H9 (cell line): Measurements from ENCODE around the gene CNR1. TPM values are rescaled to one million over a fixed set of nuclear protein-coding genes. Genes with fewer than 3 reads are reported as not detected.

Experiments
- DNase-seq: peaks from one replicate; pipeline ENCODE4 v3.0.0-alpha.2; 2017
- H2AFZ ChIP-seq: one replicate; pipeline ENCODE4 v1.6.1; 2013; ENCODE audit warnings: mild to moderate bottlenecking, low read length, control low read depth, moderate library complexity
- H2AK5ac ChIP-seq: 2 replicates; pipeline ENCODE4 v1.6.1; 2013; ENCODE audit warnings: low read length, control low read depth, mixed read lengths; ENCODE audit not compliant: insufficient read length
- H2BK120ac ChIP-seq: one replicate; pipeline ENCODE4 v1.6.1; 2013; ENCODE audit warnings: low read depth, mild to moderate bottlenecking, low read length, control low read depth, inconsistent platforms; ENCODE audit not compliant: poor library complexity, severe bottlenecking
- H2BK12ac ChIP-seq: 2 replicates; pipeline ENCODE4 v1.6.1; 2013; ENCODE audit warnings: low read length, control low read depth, mixed read lengths, low read depth; ENCODE audit not compliant: insufficient read length
- H2BK15ac ChIP-seq: 2 replicates; pipeline ENCODE4 v1.6.1; 2013; ENCODE audit warnings: low read depth, low read length, control low read depth
- H2BK20ac ChIP-seq: one replicate; pipeline ENCODE4 v1.6.1; 2013; ENCODE audit warnings: low read depth, mild to moderate bottlenecking, low read length, control low read depth, inconsistent platforms; ENCODE audit not compliant: poor library complexity, severe bottlenecking
- H2BK5ac ChIP-seq: 2 replicates; pipeline ENCODE4 v1.6.1; 2013; ENCODE audit warnings: low read length, control low read depth, mixed read lengths; ENCODE audit not compliant: insufficient read length
- H3K14ac ChIP-seq: 2 replicates; pipeline ENCODE4 v1.6.1; 2013; ENCODE audit warnings: low read length, control low read depth; ENCODE audit not compliant: insufficient read depth
- H3K18ac ChIP-seq: 2 replicates; pipeline ENCODE4 v1.6.1; 2013; ENCODE audit warnings: low read depth, mild to moderate bottlenecking, mixed read lengths, low read length, control low read depth; ENCODE audit not compliant: insufficient read length
- H3K23ac ChIP-seq: 2 replicates; pipeline ENCODE4 v1.6.1; 2013; ENCODE audit warnings: low read length, control low read depth, mixed read lengths, low read depth; ENCODE audit not compliant: insufficient read length
- H3K23me2 ChIP-seq: 2 replicates; pipeline ENCODE4 v1.6.1; 2013; ENCODE audit warnings: low read depth, mild to moderate bottlenecking, mixed read lengths, low read length, control low read depth; ENCODE audit not compliant: insufficient read length, poor library complexity, severe bottlenecking
- H3K27ac ChIP-seq: 2 replicates; pipeline ENCODE4 v1.5.1; 2013; ENCODE audit warnings: low read length, control low read depth, mixed read lengths, low read depth; ENCODE audit not compliant: insufficient read length
- H3K27me3 ChIP-seq: 2 replicates; pipeline ENCODE4 v1.6.1; 2013; ENCODE audit warnings: low read length, control low read depth, inconsistent platforms; ENCODE audit not compliant: insufficient read depth
- H3K4ac ChIP-seq: 2 replicates; pipeline ENCODE4 v1.6.1; 2013; ENCODE audit warnings: low read depth, mild to moderate bottlenecking, control low read depth, inconsistent platforms, low read length, moderate library complexity
- H3K4me1 ChIP-seq: 2 replicates; pipeline ENCODE4 v1.6.1; 2013; ENCODE audit warnings: low read length, control low read depth, inconsistent platforms; ENCODE audit not compliant: insufficient read depth
- H3K4me2 ChIP-seq: 2 replicates; pipeline ENCODE4 v1.6.1; 2013; ENCODE audit warnings: low read length, control low read depth, mixed read lengths; ENCODE audit not compliant: insufficient read length, insufficient read depth
- H3K56ac ChIP-seq: 2 replicates; pipeline ENCODE4 v1.6.1; 2013; ENCODE audit warnings: low read depth, mild to moderate bottlenecking, mixed read lengths, low read length, control low read depth; ENCODE audit not compliant: insufficient read length
- H3K79me1 ChIP-seq: 2 replicates; pipeline ENCODE4 v1.6.1; 2013; ENCODE audit warnings: low read depth, mild to moderate bottlenecking, moderate library complexity, low read length, control low read depth, inconsistent platforms; ENCODE audit not compliant: insufficient read depth, poor library complexity, severe bottlenecking
- H3K79me2 ChIP-seq: 2 replicates; pipeline ENCODE4 v1.6.1; 2013; ENCODE audit warnings: low read length, control low read depth, inconsistent platforms; ENCODE audit not compliant: insufficient read depth
- H3K9ac ChIP-seq: 2 replicates; pipeline ENCODE4 v1.6.1; 2013; ENCODE audit warnings: low read length, control low read depth, mixed read lengths; ENCODE audit not compliant: insufficient read length; ENCODE audit errors: extremely low read depth
- H3K9me3 ChIP-seq: one replicate; pipeline ENCODE4 v1.6.1; 2013; ENCODE audit warnings: low read depth, low read length, inconsistent platforms; ENCODE audit not compliant: control insufficient read depth
- H3T11ph ChIP-seq: one replicate; pipeline ENCODE4 v1.6.1; 2013; ENCODE audit warnings: mild to moderate bottlenecking, low read length, control low read depth, inconsistent platforms
- H4K20me1 ChIP-seq: one replicate; pipeline ENCODE4 v1.6.1; 2013; ENCODE audit not compliant: control insufficient read depth, insufficient read length, insufficient read depth
- H4K5ac ChIP-seq: 2 replicates; pipeline ENCODE4 v1.6.1; 2013; ENCODE audit warnings: low read depth, mild to moderate bottlenecking, mixed read lengths, low read length, control low read depth; ENCODE audit not compliant: insufficient read length
- H4K8ac ChIP-seq: replicated peaks from 2 replicates; pipeline ENCODE4 v1.6.1; 2013; ENCODE audit warnings: low read length, control low read depth, mixed read lengths, low read depth; ENCODE audit not compliant: insufficient read length
- H4K91ac ChIP-seq: 2 replicates; pipeline ENCODE4 v1.6.1; 2013; ENCODE audit warnings: low read depth, mild to moderate bottlenecking, moderate library complexity, mixed read lengths, low read length, control low read depth; ENCODE audit not compliant: insufficient read length
- H3K27ac Mint-ChIP-seq, 3 experiments: 2 replicates in 2 of 3; 3 replicates in 1 of 3; pipeline ENCODE4 v1.8.0; 2020 to 2021; ENCODE audit warnings: mixed read lengths in 3 of 3, mild to moderate bottlenecking in 1 of 3, moderate library complexity in 1 of 3
- H3K27me3 Mint-ChIP-seq: 2 replicates; pipeline ENCODE4 v1.8.0; 2021; ENCODE audit warnings: low read depth, mild to moderate bottlenecking, moderate library complexity, mixed read lengths
- H3K36me3 Mint-ChIP-seq, 3 experiments: 2 replicates in 2 of 3; 3 replicates in 1 of 3; pipeline ENCODE4 v1.8.0; 2020 to 2021; ENCODE audit warnings: low read depth in 3 of 3, mixed read lengths in 3 of 3; ENCODE audit not compliant: insufficient read depth in 1 of 3
- H3K4me1 Mint-ChIP-seq, 2 experiments: 2 replicates each; pipeline ENCODE4 v1.8.0; 2020; ENCODE audit warnings: mixed read lengths in 2 of 2
- H3K4me3 Mint-ChIP-seq, 2 experiments: 2 replicates in 1 of 2; 3 replicates in 1 of 2; pipeline ENCODE4 v1.8.0; 2020 to 2021; ENCODE audit warnings: mild to moderate bottlenecking in 2 of 2, mixed read lengths in 2 of 2, moderate library complexity in 1 of 2
- H3K9me3 Mint-ChIP-seq, 2 experiments: 2 replicates in 1 of 2; 3 replicates in 1 of 2; pipeline ENCODE4 v1.8.0; 2020; ENCODE audit warnings: mild to moderate bottlenecking in 2 of 2, mixed read lengths in 2 of 2, moderate library complexity in 1 of 2
- WGBS: extraction: QIAGEN DNeasy Blood & Tissue Kit; methylation state at CpG from one replicate; pipeline ENCODE4 v1.1.7; 2013; ENCODE audit warnings: missing lambda C conversion rate, low lambda C conversion rate, mixed read lengths; ENCODE audit not compliant: insufficient read length; ENCODE audit errors: extremely low coverage; 5-methylcytosine and 5-hydroxymethylcytosine counted together
- total RNA-seq: library from RNA; stranded (reverse); gene quantifications from 2 replicates; pipeline ENCODE4 v1.2.1, GENCODE V29; 2021
- TF ChIP-seq, protein P1 (sequence below): fragments of 200-600 bp; sonication (generic); conservative IDR thresholded peaks from 3 replicates; pipeline ENCODE4 v1.8.0; 2021; ENCODE audit warnings: antibody characterized with exemption, mild to moderate bottlenecking

CNR1 gene
- total RNA-seq, 1 experiment from 2014 or later, result 0.72 TPM

GRCh38 chr6:88120635-88121034 lies 45.5 kb downstream of the CNR1 start:
- Histone ChIP-seq H3K9me3 (peaks cover 5% of the 10 kb centered on the region), H3K4me1 (no peaks in the 10 kb centered on the region), H2BK20ac (no peak overlapping the region), H2AK5ac (no peak overlapping the region), H3K56ac (no peak overlapping the region), H3K14ac (no peak overlapping the region), H3K23ac (no peak overlapping the region), H2BK15ac (no peak overlapping the region), H3K23me2 (no peaks in the 10 kb centered on the region), H3K4ac (no peak overlapping the region), H3K79me1 (no peaks in the 10 kb centered on the region), H3K9ac (no peak overlapping the region), H3K79me2 (no peaks in the 10 kb centered on the region), H4K20me1 (no peaks in the 10 kb centered on the region), H3K18ac (no peak overlapping the region), H2BK120ac (no peak overlapping the region), H2BK12ac (no peak overlapping the region), H2AFZ (no peak overlapping the region), H3K27me3 (no peaks in the 10 kb centered on the region), H4K5ac (no peak overlapping the region), H3K4me2 (no peak overlapping the region), H2BK5ac (no peak overlapping the region), H3T11ph (no peak overlapping the region), H4K91ac (no peak overlapping the region), H3K27ac (no peak overlapping the region), H4K8ac (no peak overlapping the region)
- Mint-ChIP-seq H3K36me3 (peaks cover 5 to 7% (median 5%) of the 10 kb centered on the region in 3 experiments; a peak in 5 of 7 replicates), H3K27ac (no peak overlapping the region), H3K4me1 (peaks cover 8 to 10% of the 10 kb centered on the region in 2 experiments), H3K27me3 (no peaks in the 10 kb centered on the region; the same call in 1 of the 2 replicates), H3K4me3 (no peak overlapping the region), H3K9me3 (peaks cover 8 to 12% of the 10 kb centered on the region in 2 experiments)
- TF ChIP-seq, protein P1, sequence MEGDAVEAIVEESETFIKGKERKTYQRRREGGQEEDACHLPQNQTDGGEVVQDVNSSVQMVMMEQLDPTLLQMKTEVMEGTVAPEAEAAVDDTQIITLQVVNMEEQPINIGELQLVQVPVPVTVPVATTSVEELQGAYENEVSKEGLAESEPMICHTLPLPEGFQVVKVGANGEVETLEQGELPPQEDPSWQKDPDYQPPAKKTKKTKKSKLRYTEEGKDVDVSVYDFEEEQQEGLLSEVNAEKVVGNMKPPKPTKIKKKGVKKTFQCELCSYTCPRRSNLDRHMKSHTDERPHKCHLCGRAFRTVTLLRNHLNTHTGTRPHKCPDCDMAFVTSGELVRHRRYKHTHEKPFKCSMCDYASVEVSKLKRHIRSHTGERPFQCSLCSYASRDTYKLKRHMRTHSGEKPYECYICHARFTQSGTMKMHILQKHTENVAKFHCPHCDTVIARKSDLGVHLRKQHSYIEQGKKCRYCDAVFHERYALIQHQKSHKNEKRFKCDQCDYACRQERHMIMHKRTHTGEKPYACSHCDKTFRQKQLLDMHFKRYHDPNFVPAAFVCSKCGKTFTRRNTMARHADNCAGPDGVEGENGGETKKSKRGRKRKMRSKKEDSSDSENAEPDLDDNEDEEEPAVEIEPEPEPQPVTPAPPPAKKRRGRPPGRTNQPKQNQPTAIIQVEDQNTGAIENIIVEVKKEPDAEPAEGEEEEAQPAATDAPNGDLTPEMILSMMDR, result no peak
- no peak for DNase-seq
- no CpG with 5 or more reads among the region's 1 CpG for WGBS
